LNCAP (cell line): ENCODE measurements around the gene MYRF.

Source experiments
- CTCF ChIP-seq: fragments of 450-650 bp; IDR thresholded peaks from 2 replicates; pipeline ENCODE4 v1.5.1; 2017; ENCODE audit warnings: mild to moderate bottlenecking

The MYRF gene

GRCh38 chr11:61816736-61817455, 64.5 kb downstream of the MYRF start, which contains the start of gene FADS1:
TSS of gene FADS1 (minus strand) at chr11:61817003. CDS start at chr11:61816929, 74 bp downstream.
- peak; percentile 68 for TF ChIP-seq CTCF

- TF ChIP-seq CTCF = no peak
Measured at GRCh38 chr11:61817471-61818202, 65.2 kb downstream of the MYRF start.

GRCh38 chr11:61820174-61820573, 67.7 kb downstream of the MYRF start:
- no peak for TF ChIP-seq CTCF

GRCh38 chr11:61826930-61827570, 74.6 kb downstream of the MYRF start:
- no peak for TF ChIP-seq CTCF

GRCh38 chr11:61827571-61828378, 75.3 kb downstream of the MYRF start, which contains the start of gene FADS2:
TSS of gene FADS2 (plus strand) at chr11:61828300. CDS start at chr11:61828391, 91 bp downstream.
- no peak for TF ChIP-seq CTCF

GRCh38 chr11:61828379-61828628, 75.9 kb downstream of the MYRF start:
- no peak for TF ChIP-seq CTCF
